K562 (cell line): ENCODE measurements around the gene OST4.

Experiments
- CHD2 ChIP-seq: IDR thresholded peaks from 2 replicates; pipeline ENCODE4 v1.6.1; 2011; ENCODE audit warnings: low read depth, low read length
- FOXP1 ChIP-seq: sonication (generic); formaldehyde crosslinking; IDR thresholded peaks from 2 replicates; pipeline ENCODE4 v1.8.0; 2022; ENCODE audit warnings: mild to moderate bottlenecking, missing genetic modification reagents
- GTF2F1 ChIP-seq: IDR thresholded peaks from 2 replicates; pipeline ENCODE4 v1.6.1; 2011; ENCODE audit warnings: low read depth, low read length, improper control_type of control experiment
- ILF3 ChIP-seq: fragments of 450-650 bp; IDR thresholded peaks from 2 replicates; pipeline ENCODE4 v1.6.1; 2018; ENCODE audit warnings: antibody characterized with exemption, mild to moderate bottlenecking, moderate library complexity, borderline replicate concordance
- JUN ChIP-seq, 2 experiments: sonication (generic) in 1 of 2; formaldehyde crosslinking in 1 of 2; IDR thresholded peaks; 2 replicates each; pipeline versions ENCODE4 v1.6.1 to v1.8.0; 2012 to 2022; ENCODE audit warnings: borderline replicate concordance in 2 of 2, mild to moderate bottlenecking in 2 of 2, improper control_type of control experiment in 1 of 2, low read depth in 1 of 2, low read length in 1 of 2, missing genetic modification reagents in 1 of 2
- RAD21 ChIP-seq, 2 experiments: fragments of 250-450 bp in 1 of 2; fragments of 450-650 bp in 1 of 2; sonication (Bioruptor Pico) in 1 of 2; formaldehyde crosslinking in 1 of 2; IDR thresholded peaks in 1 of 2; conservative IDR thresholded peaks in 1 of 2; 2 replicates each; pipeline versions ENCODE4 v1.4.0 to v1.8.0; 2020 to 2022; ENCODE audit warnings: mild to moderate bottlenecking in 2 of 2, moderate library complexity in 1 of 2
- RBM39 ChIP-seq: fragments of 200-400 bp; formaldehyde crosslinking; optimal IDR thresholded peaks from 2 replicates; pipeline ENCODE3; 2018; ENCODE audit warnings: low read depth, low read length
- TAF1 ChIP-seq: IDR thresholded peaks from 2 replicates; pipeline ENCODE4 v1.6.1; 2011; ENCODE audit warnings: mild to moderate bottlenecking, low read length, moderate library complexity; ENCODE audit not compliant: insufficient read depth, control insufficient read depth, severe bottlenecking; ENCODE audit errors: extremely low read depth
- TAF7 ChIP-seq: fragments of 450-650 bp; IDR thresholded peaks from 2 replicates; pipeline ENCODE4 v1.6.1; 2016; ENCODE audit warnings: missing genetic modification characterization, missing compliant biosample characterization
- TF ChIP-seq, protein P1 (sequence below), 3 experiments: IDR thresholded peaks in 2 of 3; conservative IDR thresholded peaks in 1 of 3; 2 replicates each; pipeline ENCODE4 v1.5.1; 2011 to 2012; ENCODE audit warnings: low read length in 3 of 3, mild to moderate bottlenecking in 3 of 3, control low read depth in 2 of 3, improper control_type of control experiment in 1 of 3, inconsistent platforms in 1 of 3, low read depth in 1 of 3, mixed read lengths in 1 of 3, moderate library complexity in 1 of 3; ENCODE audit not compliant: insufficient read depth in 2 of 3
- TF ChIP-seq, protein P2 (sequence below), 2 experiments: fragments of 450-650 bp in 1 of 2; IDR thresholded peaks; 2 replicates each; pipeline ENCODE4 v1.6.1; 2011 to 2017; ENCODE audit warnings: low read depth in 2 of 2, antibody characterized with exemption in 1 of 2, borderline replicate concordance in 1 of 2, low read length in 1 of 2, mild to moderate bottlenecking in 1 of 2, mixed read lengths in 1 of 2; ENCODE audit not compliant: control insufficient read depth in 1 of 2
- TF ChIP-seq, protein P3 (sequence below): sonication (generic); formaldehyde crosslinking; IDR thresholded peaks from 2 replicates; pipeline ENCODE4 v1.8.0; 2022; ENCODE audit warnings: mild to moderate bottlenecking, missing genetic modification reagents
- TF ChIP-seq, protein P4 (sequence below): fragments of 250-450 bp; sonication (Bioruptor Pico); IDR thresholded peaks from 2 replicates; pipeline ENCODE4 v1.4.0; 2020; ENCODE audit warnings: mild to moderate bottlenecking
- TF ChIP-seq, protein P5 (sequence below): sonication (generic); formaldehyde crosslinking; IDR thresholded peaks from 2 replicates; pipeline ENCODE4 v1.5.0; 2020; ENCODE audit warnings: missing genetic modification reagents

DNA sequence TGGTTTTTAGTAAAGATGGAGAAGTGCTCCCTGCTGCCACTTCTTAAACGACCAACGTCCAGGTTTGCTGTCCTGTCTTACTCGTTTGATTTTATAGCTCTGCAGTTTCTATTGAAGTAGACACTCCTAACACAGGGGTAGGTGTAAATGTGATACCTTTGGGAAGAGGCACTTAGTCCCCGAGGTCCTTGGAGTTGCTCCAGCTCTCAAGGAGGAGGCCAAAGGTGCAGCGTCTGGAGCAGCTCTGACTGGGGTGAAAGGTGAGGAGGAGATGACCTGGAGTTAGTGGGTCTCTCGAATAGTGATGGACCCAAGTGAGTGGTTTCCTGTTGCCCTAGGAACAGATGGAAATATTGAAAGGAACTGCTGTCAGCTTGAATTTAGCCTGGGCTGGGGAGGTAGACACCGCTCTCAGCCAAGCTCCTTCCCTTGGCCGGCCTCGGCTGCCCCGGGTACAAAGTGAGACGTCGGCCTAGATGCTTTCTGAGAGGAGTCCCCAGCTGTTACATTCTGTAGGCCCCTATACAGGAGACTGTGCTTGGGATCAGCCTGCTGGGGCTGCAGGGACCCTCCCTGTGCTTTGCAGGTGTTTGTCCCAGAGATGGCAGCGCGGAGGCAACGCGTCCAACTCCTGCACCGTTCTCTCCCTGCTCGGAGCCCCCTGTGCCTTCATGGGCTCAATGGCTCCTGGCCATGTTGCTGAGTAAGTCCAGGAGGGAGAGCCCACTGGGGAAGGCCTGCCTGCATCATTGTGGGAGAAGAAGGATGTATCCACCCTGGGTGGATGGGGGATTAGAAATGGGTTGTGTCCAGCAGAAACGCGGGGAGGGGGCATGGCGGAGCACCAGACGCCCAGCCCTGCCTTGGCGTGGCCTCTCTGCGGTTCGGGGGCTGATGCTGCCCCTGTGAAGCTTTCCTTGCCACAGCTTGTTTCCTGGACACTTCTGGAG is 20.6 kb upstream of the OST4 start:
- TF ChIP-seq RAD21 (CRISPR knock-in tag; conservative IDR thresholded peaks at IDR 0.05 in 1 of 2, IDR thresholded peaks at IDR 0.05 in 1 of 2) (no peak), FOXP1 (CRISPR knock-in tag) (no peak), TAF1 (no peak), CHD2 (no peak), TAF7 (no peak), GTF2F1 (no peak), RBM39 (no peak), JUN (IDR thresholded peaks at IDR 0.05; ENCODE audit: borderline replicate concordance, low read depth, low read length) (no peak), JUN (CRISPR knock-in tag; IDR thresholded peaks at IDR 0.05; ENCODE audit: borderline replicate concordance) (no peak), ILF3 (no peak)
- TF ChIP-seq, protein P1, sequence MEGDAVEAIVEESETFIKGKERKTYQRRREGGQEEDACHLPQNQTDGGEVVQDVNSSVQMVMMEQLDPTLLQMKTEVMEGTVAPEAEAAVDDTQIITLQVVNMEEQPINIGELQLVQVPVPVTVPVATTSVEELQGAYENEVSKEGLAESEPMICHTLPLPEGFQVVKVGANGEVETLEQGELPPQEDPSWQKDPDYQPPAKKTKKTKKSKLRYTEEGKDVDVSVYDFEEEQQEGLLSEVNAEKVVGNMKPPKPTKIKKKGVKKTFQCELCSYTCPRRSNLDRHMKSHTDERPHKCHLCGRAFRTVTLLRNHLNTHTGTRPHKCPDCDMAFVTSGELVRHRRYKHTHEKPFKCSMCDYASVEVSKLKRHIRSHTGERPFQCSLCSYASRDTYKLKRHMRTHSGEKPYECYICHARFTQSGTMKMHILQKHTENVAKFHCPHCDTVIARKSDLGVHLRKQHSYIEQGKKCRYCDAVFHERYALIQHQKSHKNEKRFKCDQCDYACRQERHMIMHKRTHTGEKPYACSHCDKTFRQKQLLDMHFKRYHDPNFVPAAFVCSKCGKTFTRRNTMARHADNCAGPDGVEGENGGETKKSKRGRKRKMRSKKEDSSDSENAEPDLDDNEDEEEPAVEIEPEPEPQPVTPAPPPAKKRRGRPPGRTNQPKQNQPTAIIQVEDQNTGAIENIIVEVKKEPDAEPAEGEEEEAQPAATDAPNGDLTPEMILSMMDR (IDR thresholded peaks at IDR 0.05 in 2 of 3, conservative IDR thresholded peaks at IDR 0.05 in 1 of 3; ENCODE audit: insufficient read depth in 2 of 3, low read depth in 1 of 3, low read length in 3 of 3): no peak
- TF ChIP-seq, protein P2, sequence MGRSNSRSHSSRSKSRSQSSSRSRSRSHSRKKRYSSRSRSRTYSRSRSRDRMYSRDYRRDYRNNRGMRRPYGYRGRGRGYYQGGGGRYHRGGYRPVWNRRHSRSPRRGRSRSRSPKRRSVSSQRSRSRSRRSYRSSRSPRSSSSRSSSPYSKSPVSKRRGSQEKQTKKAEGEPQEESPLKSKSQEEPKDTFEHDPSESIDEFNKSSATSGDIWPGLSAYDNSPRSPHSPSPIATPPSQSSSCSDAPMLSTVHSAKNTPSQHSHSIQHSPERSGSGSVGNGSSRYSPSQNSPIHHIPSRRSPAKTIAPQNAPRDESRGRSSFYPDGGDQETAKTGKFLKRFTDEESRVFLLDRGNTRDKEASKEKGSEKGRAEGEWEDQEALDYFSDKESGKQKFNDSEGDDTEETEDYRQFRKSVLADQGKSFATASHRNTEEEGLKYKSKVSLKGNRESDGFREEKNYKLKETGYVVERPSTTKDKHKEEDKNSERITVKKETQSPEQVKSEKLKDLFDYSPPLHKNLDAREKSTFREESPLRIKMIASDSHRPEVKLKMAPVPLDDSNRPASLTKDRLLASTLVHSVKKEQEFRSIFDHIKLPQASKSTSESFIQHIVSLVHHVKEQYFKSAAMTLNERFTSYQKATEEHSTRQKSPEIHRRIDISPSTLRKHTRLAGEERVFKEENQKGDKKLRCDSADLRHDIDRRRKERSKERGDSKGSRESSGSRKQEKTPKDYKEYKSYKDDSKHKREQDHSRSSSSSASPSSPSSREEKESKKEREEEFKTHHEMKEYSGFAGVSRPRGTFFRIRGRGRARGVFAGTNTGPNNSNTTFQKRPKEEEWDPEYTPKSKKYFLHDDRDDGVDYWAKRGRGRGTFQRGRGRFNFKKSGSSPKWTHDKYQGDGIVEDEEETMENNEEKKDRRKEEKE (IDR thresholded peaks at IDR 0.05; ENCODE audit: borderline replicate concordance in 1 of 2, control insufficient read depth in 1 of 2, low read depth in 2 of 2, low read length in 1 of 2): no peak
- TF ChIP-seq, protein P3, sequence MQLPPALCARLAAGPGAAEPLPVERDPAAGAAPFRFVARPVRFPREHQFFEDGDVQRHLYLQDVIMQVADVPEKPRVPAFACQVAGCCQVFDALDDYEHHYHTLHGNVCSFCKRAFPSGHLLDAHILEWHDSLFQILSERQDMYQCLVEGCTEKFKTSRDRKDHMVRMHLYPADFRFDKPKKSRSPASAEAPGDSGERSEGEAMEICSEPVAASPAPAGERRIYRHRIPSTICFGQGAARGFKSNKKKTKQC (CRISPR knock-in tag): no peak
- TF ChIP-seq, protein P4, sequence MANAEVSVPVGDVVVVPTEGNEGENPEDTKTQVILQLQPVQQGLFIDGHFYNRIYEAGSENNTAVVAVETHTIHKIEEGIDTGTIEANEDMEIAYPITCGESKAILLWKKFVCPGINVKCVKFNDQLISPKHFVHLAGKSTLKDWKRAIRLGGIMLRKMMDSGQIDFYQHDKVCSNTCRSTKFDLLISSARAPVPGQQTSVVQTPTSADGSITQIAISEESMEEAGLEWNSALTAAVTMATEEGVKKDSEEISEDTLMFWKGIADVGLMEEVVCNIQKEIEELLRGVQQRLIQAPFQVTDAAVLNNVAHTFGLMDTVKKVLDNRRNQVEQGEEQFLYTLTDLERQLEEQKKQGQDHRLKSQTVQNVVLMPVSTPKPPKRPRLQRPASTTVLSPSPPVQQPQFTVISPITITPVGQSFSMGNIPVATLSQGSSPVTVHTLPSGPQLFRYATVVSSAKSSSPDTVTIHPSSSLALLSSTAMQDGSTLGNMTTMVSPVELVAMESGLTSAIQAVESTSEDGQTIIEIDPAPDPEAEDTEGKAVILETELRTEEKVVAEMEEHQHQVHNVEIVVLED: no peak
- TF ChIP-seq, protein P5, sequence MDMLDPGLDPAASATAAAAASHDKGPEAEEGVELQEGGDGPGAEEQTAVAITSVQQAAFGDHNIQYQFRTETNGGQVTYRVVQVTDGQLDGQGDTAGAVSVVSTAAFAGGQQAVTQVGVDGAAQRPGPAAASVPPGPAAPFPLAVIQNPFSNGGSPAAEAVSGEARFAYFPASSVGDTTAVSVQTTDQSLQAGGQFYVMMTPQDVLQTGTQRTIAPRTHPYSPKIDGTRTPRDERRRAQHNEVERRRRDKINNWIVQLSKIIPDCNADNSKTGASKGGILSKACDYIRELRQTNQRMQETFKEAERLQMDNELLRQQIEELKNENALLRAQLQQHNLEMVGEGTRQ (CRISPR knock-in tag): no peak
